H9 (cell line): ENCODE results near the gene IFT27. TPM values are rescaled to one million over a fixed set of nuclear protein-coding genes. Genes with fewer than 3 reads are reported as not detected.

Experiments
- DNase-seq: peaks from one replicate; pipeline ENCODE4 v3.0.0-alpha.2; 2017
- H2AFZ ChIP-seq: one replicate; pipeline ENCODE4 v1.6.1; 2013; ENCODE audit warnings: mild to moderate bottlenecking, low read length, control low read depth, moderate library complexity
- H2AK5ac ChIP-seq: 2 replicates; pipeline ENCODE4 v1.6.1; 2013; ENCODE audit warnings: low read length, control low read depth, mixed read lengths; ENCODE audit not compliant: insufficient read length
- H2BK120ac ChIP-seq: one replicate; pipeline ENCODE4 v1.6.1; 2013; ENCODE audit warnings: low read depth, mild to moderate bottlenecking, low read length, control low read depth, inconsistent platforms; ENCODE audit not compliant: poor library complexity, severe bottlenecking
- H2BK12ac ChIP-seq: 2 replicates; pipeline ENCODE4 v1.6.1; 2013; ENCODE audit warnings: low read length, control low read depth, mixed read lengths, low read depth; ENCODE audit not compliant: insufficient read length
- H2BK15ac ChIP-seq: 2 replicates; pipeline ENCODE4 v1.6.1; 2013; ENCODE audit warnings: low read depth, low read length, control low read depth
- H2BK20ac ChIP-seq: one replicate; pipeline ENCODE4 v1.6.1; 2013; ENCODE audit warnings: low read depth, mild to moderate bottlenecking, low read length, control low read depth, inconsistent platforms; ENCODE audit not compliant: poor library complexity, severe bottlenecking
- H2BK5ac ChIP-seq: 2 replicates; pipeline ENCODE4 v1.6.1; 2013; ENCODE audit warnings: low read length, control low read depth, mixed read lengths; ENCODE audit not compliant: insufficient read length
- H3K14ac ChIP-seq: 2 replicates; pipeline ENCODE4 v1.6.1; 2013; ENCODE audit warnings: low read length, control low read depth; ENCODE audit not compliant: insufficient read depth
- H3K18ac ChIP-seq: 2 replicates; pipeline ENCODE4 v1.6.1; 2013; ENCODE audit warnings: low read depth, mild to moderate bottlenecking, mixed read lengths, low read length, control low read depth; ENCODE audit not compliant: insufficient read length
- H3K23ac ChIP-seq: 2 replicates; pipeline ENCODE4 v1.6.1; 2013; ENCODE audit warnings: low read length, control low read depth, mixed read lengths, low read depth; ENCODE audit not compliant: insufficient read length
- H3K23me2 ChIP-seq: 2 replicates; pipeline ENCODE4 v1.6.1; 2013; ENCODE audit warnings: low read depth, mild to moderate bottlenecking, mixed read lengths, low read length, control low read depth; ENCODE audit not compliant: insufficient read length, poor library complexity, severe bottlenecking
- H3K27ac ChIP-seq: 2 replicates; pipeline ENCODE4 v1.5.1; 2013; ENCODE audit warnings: low read length, control low read depth, mixed read lengths, low read depth; ENCODE audit not compliant: insufficient read length
- H3K27me3 ChIP-seq: 2 replicates; pipeline ENCODE4 v1.6.1; 2013; ENCODE audit warnings: low read length, control low read depth, inconsistent platforms; ENCODE audit not compliant: insufficient read depth
- H3K4ac ChIP-seq: 2 replicates; pipeline ENCODE4 v1.6.1; 2013; ENCODE audit warnings: low read depth, mild to moderate bottlenecking, control low read depth, inconsistent platforms, low read length, moderate library complexity
- H3K4me1 ChIP-seq: 2 replicates; pipeline ENCODE4 v1.6.1; 2013; ENCODE audit warnings: low read length, control low read depth, inconsistent platforms; ENCODE audit not compliant: insufficient read depth
- H3K4me2 ChIP-seq: 2 replicates; pipeline ENCODE4 v1.6.1; 2013; ENCODE audit warnings: low read length, control low read depth, mixed read lengths; ENCODE audit not compliant: insufficient read length, insufficient read depth
- H3K56ac ChIP-seq: 2 replicates; pipeline ENCODE4 v1.6.1; 2013; ENCODE audit warnings: low read depth, mild to moderate bottlenecking, mixed read lengths, low read length, control low read depth; ENCODE audit not compliant: insufficient read length
- H3K79me1 ChIP-seq: 2 replicates; pipeline ENCODE4 v1.6.1; 2013; ENCODE audit warnings: low read depth, mild to moderate bottlenecking, moderate library complexity, low read length, control low read depth, inconsistent platforms; ENCODE audit not compliant: insufficient read depth, poor library complexity, severe bottlenecking
- H3K79me2 ChIP-seq: 2 replicates; pipeline ENCODE4 v1.6.1; 2013; ENCODE audit warnings: low read length, control low read depth, inconsistent platforms; ENCODE audit not compliant: insufficient read depth
- H3K9ac ChIP-seq: 2 replicates; pipeline ENCODE4 v1.6.1; 2013; ENCODE audit warnings: low read length, control low read depth, mixed read lengths; ENCODE audit not compliant: insufficient read length; ENCODE audit errors: extremely low read depth
- H3K9me3 ChIP-seq: one replicate; pipeline ENCODE4 v1.6.1; 2013; ENCODE audit warnings: low read depth, low read length, inconsistent platforms; ENCODE audit not compliant: control insufficient read depth
- H3T11ph ChIP-seq: one replicate; pipeline ENCODE4 v1.6.1; 2013; ENCODE audit warnings: mild to moderate bottlenecking, low read length, control low read depth, inconsistent platforms
- H4K20me1 ChIP-seq: one replicate; pipeline ENCODE4 v1.6.1; 2013; ENCODE audit not compliant: control insufficient read depth, insufficient read length, insufficient read depth
- H4K5ac ChIP-seq: 2 replicates; pipeline ENCODE4 v1.6.1; 2013; ENCODE audit warnings: low read depth, mild to moderate bottlenecking, mixed read lengths, low read length, control low read depth; ENCODE audit not compliant: insufficient read length
- H4K8ac ChIP-seq: replicated peaks from 2 replicates; pipeline ENCODE4 v1.6.1; 2013; ENCODE audit warnings: low read length, control low read depth, mixed read lengths, low read depth; ENCODE audit not compliant: insufficient read length
- H4K91ac ChIP-seq: 2 replicates; pipeline ENCODE4 v1.6.1; 2013; ENCODE audit warnings: low read depth, mild to moderate bottlenecking, moderate library complexity, mixed read lengths, low read length, control low read depth; ENCODE audit not compliant: insufficient read length
- H3K27ac Mint-ChIP-seq, 3 experiments: 2 replicates in 2 of 3; 3 replicates in 1 of 3; pipeline ENCODE4 v1.8.0; 2020 to 2021; ENCODE audit warnings: mixed read lengths in 3 of 3, mild to moderate bottlenecking in 1 of 3, moderate library complexity in 1 of 3
- H3K27me3 Mint-ChIP-seq: 2 replicates; pipeline ENCODE4 v1.8.0; 2021; ENCODE audit warnings: low read depth, mild to moderate bottlenecking, moderate library complexity, mixed read lengths
- H3K36me3 Mint-ChIP-seq, 3 experiments: 2 replicates in 2 of 3; 3 replicates in 1 of 3; pipeline ENCODE4 v1.8.0; 2020 to 2021; ENCODE audit warnings: low read depth in 3 of 3, mixed read lengths in 3 of 3; ENCODE audit not compliant: insufficient read depth in 1 of 3
- H3K4me1 Mint-ChIP-seq, 2 experiments: 2 replicates each; pipeline ENCODE4 v1.8.0; 2020; ENCODE audit warnings: mixed read lengths in 2 of 2
- H3K4me3 Mint-ChIP-seq, 2 experiments: 2 replicates in 1 of 2; 3 replicates in 1 of 2; pipeline ENCODE4 v1.8.0; 2020 to 2021; ENCODE audit warnings: mild to moderate bottlenecking in 2 of 2, mixed read lengths in 2 of 2, moderate library complexity in 1 of 2
- H3K9me3 Mint-ChIP-seq, 2 experiments: 2 replicates in 1 of 2; 3 replicates in 1 of 2; pipeline ENCODE4 v1.8.0; 2020; ENCODE audit warnings: mild to moderate bottlenecking in 2 of 2, mixed read lengths in 2 of 2, moderate library complexity in 1 of 2
- CTCF ChIP-seq: fragments of 200-600 bp; sonication (generic); conservative IDR thresholded peaks from 3 replicates; pipeline ENCODE4 v1.8.0; 2021; ENCODE audit warnings: antibody characterized with exemption, mild to moderate bottlenecking
- WGBS: extraction: QIAGEN DNeasy Blood & Tissue Kit; methylation state at CpG from one replicate; pipeline ENCODE4 v1.1.7; 2013; ENCODE audit warnings: missing lambda C conversion rate, low lambda C conversion rate, mixed read lengths; ENCODE audit not compliant: insufficient read length; ENCODE audit errors: extremely low coverage; 5-methylcytosine and 5-hydroxymethylcytosine counted together
- total RNA-seq: library from RNA; stranded (reverse); gene quantifications from 2 replicates; pipeline ENCODE4 v1.2.1, GENCODE V29; 2021

The IFT27 gene
- total RNA-seq, 1 experiment from 2014 or later = 43.4 TPM

GRCh38 chr22:36756031-36756430 lies 19.9 kb downstream of the IFT27 start:
- H3K79me2 ChIP-seq = no peaks in the 10 kb centered on the region
- no peak overlapping the region for H2AK5ac ChIP-seq
- H2BK5ac ChIP-seq = no peak overlapping the region
- no peak overlapping the region for H3K18ac ChIP-seq
- no peak overlapping the region for H2BK120ac ChIP-seq
- H2AFZ ChIP-seq = no peak overlapping the region
- H3K23ac ChIP-seq = no peak overlapping the region
- H3K4ac ChIP-seq = no peak overlapping the region
- no peak overlapping the region for H2BK12ac ChIP-seq
- no peaks in the 10 kb centered on the region; a peak in 1 of 5 replicates for H3K9me3 Mint-ChIP-seq
- H2BK15ac ChIP-seq = no peak overlapping the region
- peaks cover 2 to 21% of the 10 kb centered on the region in 2 experiments; a peak in 3 of 4 replicates for H3K4me1 Mint-ChIP-seq
- no peak overlapping the region for H4K8ac ChIP-seq
- H4K91ac ChIP-seq = no peak overlapping the region
- H3K9ac ChIP-seq = no peak overlapping the region
- no CpG with 5 or more reads among the region's 7 CpGs for WGBS
- H4K20me1 ChIP-seq = no peaks in the 10 kb centered on the region
- no peak overlapping the region for H3K56ac ChIP-seq
- H3K23me2 ChIP-seq = no peaks in the 10 kb centered on the region
- no peak overlapping the region for H3K27ac ChIP-seq
- no peak overlapping the region for H3K4me3 Mint-ChIP-seq
- peaks cover 33% of the 10 kb centered on the region for H3K27me3 Mint-ChIP-seq
- no peaks in the 10 kb centered on the region for H3K4me1 ChIP-seq
- no peaks in the 10 kb centered on the region for H3K9me3 ChIP-seq
- TF ChIP-seq CTCF = no peak
- no peaks in the 10 kb centered on the region; the same call in 1 of the 2 replicates for H3K27me3 ChIP-seq
- H3T11ph ChIP-seq = no peak overlapping the region
- no peak overlapping the region for H4K5ac ChIP-seq
- no peak overlapping the region for H3K14ac ChIP-seq
- no peaks in the 10 kb centered on the region for H3K79me1 ChIP-seq
- H3K4me2 ChIP-seq = no peak overlapping the region
- H2BK20ac ChIP-seq = no peak overlapping the region
- H3K27ac Mint-ChIP-seq = peak overlapping the region in 1 of 3 experiments; percentile 56; a peak in 1 of 7 replicates
- no peak for DNase-seq
- H3K36me3 Mint-ChIP-seq = no peaks in the 10 kb centered on the region
